GM18520 (cell line): ENCODE measurements around the gene JUNB.
"Not testable (repeated sequence)": the region's sequence is repeated elsewhere in the genome, so short reads cannot be mapped to it uniquely, and the experiment has no call there.

Experiments
- ATAC-seq: cut with Tn5 transposase; IDR thresholded peaks from one replicate; pipeline ENCODE4 v1.9.1; 2021; ENCODE audit not compliant: unreplicated experiment

Gene JUNB

DNA sequence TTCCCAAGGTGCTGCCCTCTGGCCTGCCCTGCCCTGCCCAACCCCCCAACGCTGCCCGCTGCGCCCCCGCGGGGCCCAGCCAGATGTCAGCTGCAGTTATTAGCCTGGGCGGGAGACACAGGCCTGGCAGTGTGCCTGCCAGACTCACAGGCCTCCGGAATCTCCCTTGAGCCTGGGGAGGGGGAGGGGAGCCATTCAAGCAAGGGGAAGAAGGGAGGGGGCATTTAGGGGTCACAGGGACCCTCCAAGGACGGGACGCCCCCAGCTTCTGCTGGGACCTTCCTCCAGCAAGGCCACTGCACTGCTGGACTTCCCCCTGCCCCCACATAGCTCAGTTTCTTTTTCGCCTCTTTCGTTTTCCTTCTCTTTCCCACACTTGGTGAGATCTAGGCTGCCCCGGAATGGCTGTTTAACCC lies 2.6 kb upstream of the JUNB start:
- no peak for ATAC-seq

DNA sequence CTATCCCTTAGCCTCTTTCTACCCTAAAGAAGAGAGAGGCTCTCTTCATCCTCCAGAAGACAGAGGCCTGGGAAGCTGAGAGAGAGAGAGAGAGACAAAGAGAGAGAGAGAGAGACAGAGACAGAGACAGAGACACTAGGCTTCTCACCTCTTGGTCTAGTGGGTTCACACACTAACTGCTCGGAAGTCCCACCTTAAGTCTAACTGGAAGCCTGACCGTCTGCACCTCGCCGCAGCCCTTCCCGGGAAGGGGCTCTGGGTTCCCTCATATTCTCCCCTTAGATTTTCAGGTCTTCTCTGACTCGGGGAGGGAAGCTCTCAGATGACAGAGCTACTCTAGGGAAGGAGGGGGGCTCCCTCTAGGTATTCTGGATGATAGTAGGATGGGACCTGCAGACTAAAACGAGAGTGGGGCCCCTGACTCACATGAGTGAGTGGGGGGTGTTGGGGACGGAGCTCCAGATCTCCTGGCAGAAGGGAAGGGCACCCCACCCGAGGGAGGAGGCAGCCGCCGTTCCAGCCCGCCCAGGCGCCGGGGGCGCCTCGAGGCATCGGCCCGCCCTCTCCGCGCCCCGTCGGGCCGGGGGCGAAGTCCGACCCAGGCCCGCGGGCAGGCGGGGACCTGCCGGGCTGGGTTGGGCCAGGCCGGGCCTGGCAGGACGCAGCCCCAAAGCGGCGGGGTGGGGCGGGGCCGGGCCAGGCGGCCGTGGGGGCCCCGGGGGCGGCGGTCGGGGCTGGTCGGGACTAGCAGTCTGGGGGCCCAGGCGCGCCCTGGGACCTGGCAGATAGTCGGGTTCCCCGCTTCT lies 2.0 kb upstream of the JUNB start:
- ATAC-seq = no peak

DNA sequence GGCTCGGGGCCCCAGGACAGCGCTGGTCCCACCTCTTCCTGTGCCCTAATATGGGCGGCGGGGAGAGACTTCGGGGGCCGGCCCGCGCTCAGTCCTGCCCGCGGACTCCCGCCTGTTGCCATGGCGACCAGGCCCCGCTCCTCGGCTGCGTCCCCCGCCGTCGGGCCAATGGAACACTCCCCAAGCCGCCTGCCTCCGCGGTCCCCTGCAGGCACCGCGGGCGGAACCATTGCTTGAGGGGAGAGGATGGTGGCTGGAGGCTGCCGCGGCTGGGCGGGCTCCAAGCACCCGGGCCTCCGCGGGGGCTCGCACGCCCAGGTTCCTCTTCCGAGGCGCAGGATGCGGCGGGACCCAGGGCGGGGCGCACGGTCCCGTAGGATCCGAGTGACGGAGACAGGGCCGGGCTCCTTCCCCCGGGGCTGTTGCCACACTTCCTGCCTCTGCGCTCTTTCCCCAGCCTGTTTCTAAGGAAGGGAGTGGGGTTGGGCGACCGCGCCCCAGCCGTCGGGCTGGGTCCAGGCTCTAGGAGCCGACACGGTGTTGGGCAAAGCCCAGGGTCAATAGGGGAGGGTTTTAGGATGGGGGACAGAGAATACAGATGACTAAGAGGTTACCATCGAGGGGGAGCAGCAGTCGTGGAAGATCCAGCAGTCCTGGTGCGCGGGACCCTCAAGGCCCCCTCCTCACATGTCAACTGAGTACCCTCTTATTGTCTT lies 1.2 kb upstream of the JUNB start:
- peak; percentile 27 for ATAC-seq

DNA sequence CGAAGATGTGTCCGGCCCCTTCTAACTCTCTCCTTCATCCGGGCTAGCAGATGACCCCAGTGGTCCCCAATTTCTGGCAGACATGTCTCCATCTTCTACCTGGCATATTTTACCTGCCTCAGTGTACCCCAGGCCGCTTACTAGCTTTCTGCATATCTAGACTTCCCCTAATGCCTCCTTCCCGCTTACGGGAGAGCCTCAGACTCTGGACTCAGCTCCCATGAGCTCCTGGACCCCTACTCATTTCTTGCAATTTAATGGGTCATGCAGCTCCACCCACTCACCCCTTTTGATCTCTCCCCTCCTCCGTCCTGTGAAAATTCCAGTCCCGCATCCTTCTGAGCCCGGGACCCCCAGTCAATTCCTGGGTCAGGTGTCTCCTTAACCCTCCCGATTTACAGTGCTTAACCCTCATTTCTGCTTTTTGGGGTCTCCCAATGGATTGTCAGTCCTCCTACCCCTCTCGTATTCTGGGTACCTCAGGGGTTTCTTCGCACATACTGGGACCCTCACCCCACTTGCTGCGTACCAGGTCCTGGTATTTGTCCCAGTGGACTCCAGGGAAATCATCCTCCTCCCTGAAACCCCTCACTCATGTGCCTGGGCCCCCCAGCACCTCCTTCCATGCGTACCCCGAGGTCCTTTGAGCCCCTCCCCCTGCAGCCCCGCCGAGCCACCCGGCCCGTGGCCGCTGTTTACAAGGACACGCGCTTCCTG lies 500 bp upstream of the JUNB start:
- ATAC-seq = no peak

DNA sequence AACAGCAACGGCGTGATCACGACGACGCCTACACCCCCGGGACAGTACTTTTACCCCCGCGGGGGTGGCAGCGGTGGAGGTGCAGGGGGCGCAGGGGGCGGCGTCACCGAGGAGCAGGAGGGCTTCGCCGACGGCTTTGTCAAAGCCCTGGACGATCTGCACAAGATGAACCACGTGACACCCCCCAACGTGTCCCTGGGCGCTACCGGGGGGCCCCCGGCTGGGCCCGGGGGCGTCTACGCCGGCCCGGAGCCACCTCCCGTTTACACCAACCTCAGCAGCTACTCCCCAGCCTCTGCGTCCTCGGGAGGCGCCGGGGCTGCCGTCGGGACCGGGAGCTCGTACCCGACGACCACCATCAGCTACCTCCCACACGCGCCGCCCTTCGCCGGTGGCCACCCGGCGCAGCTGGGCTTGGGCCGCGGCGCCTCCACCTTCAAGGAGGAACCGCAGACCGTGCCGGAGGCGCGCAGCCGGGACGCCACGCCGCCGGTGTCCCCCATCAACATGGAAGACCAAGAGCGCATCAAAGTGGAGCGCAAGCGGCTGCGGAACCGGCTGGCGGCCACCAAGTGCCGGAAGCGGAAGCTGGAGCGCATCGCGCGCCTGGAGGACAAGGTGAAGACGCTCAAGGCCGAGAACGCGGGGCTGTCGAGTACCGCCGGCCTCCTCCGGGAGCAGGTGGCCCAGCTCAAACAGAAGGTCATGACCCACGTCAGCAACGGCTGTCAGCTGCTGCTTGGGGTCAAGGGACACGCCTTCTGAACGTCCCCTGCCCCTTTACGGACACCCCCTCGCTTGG lies 966 bp downstream of the JUNB start:
- no peak for ATAC-seq

DNA sequence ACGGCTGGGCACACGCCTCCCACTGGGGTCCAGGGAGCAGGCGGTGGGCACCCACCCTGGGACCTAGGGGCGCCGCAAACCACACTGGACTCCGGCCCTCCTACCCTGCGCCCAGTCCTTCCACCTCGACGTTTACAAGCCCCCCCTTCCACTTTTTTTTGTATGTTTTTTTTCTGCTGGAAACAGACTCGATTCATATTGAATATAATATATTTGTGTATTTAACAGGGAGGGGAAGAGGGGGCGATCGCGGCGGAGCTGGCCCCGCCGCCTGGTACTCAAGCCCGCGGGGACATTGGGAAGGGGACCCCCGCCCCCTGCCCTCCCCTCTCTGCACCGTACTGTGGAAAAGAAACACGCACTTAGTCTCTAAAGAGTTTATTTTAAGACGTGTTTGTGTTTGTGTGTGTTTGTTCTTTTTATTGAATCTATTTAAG lies 1.6 kb downstream of the JUNB start:
- no peak for ATAC-seq

DNA sequence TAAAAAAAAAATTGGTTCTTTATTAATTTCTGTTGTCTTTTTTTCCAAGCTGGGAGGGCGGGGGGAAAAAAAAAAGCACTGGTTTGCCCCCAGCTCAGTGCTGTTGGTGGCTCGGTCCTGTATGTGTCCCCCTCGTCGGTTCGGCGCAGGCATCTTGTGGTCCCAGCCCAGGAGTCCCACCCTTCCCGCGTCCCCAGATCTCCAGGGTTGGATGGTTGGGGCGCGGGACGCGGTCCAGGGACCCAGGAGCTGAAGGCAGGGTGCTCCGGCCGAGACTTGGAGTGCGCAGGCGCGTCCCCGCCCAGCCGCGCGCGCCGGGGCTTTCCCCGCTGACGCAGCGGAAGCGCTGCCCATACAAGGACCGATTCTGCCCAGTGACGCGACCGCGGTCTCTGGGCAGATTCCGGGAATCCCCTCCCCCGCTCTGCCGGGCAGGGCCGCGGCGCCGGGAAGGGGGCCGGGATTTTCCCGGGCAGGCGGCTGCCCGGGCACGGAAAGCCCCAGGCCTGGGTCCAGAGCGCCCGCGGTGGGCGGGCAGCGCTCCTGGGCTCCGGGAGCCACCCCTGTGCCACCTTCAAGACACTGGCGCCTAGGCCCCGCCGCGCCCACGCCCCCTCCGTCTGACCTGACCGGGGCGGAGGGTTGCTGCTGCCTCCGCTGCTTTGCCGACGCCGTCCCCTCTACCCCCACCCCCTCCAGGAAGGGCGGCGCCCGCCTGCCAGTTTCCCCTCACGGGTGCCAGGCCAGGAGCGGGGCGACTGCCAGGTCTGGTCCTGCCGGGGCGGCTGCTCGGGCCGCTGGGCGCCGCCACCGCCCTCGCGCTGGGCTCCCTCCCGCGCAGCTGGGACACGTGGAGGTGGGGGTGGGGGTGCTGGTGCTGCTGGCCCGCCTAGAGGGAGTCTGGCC lies 2.3 kb downstream of the JUNB start:
- peak; percentile 25 for ATAC-seq

DNA sequence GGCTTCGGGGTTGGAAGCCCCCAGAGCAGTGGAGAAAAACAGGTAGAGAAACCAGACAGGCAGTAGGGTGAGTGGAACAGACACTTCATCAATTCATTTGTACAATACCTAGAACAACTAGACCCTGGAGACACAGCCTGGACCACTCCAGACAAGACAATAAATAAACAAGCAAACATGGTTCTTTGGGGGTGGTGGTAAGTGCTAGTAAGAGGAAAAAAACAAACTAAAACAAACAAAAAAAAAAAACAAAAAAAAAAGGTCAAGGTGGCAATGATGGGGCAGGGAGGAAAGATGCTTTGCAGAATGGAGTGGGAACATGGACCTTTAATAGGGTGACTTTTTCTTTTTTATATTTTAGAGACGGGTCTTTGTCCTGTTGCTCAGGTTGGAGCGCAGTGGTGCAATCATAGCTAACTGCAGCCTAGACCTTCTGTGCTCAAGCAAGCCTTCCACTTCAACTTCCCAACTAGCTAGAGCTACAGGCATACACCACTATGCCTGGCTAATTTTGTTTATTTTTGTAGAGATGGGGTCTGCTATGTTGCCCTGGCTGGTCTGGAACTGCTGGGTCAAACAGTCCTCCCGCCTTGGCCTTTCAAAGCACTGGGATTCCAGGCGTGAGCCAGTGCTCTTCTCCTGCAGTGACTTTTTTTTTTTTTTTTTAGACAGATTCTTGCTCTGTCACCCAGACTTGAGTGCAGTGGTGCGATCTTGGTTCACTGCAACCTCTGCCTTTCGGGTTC lies 3.1 kb downstream of the JUNB start:
- ATAC-seq = no peak

DNA sequence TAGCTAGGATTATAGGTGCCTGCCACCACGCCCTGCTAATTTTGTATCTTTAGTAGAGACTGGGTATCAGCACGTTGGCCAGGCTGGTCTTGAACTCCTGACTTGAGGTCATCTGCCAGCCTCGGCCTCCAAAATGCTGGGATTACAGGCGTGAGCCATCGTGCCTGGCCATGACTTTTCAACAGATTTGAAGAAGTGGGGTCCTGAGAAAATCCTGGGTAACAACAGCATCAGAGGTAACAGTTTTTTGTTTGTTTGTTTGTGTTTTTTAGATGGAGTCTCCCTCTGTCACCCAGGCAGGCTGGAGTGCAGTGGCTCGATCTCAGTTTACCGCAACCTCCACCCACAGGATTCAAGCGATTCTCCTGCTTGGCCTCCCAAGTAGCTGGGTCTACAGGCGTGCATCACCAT lies 3.7 kb downstream of the JUNB start:
- no peak for ATAC-seq

DNA sequence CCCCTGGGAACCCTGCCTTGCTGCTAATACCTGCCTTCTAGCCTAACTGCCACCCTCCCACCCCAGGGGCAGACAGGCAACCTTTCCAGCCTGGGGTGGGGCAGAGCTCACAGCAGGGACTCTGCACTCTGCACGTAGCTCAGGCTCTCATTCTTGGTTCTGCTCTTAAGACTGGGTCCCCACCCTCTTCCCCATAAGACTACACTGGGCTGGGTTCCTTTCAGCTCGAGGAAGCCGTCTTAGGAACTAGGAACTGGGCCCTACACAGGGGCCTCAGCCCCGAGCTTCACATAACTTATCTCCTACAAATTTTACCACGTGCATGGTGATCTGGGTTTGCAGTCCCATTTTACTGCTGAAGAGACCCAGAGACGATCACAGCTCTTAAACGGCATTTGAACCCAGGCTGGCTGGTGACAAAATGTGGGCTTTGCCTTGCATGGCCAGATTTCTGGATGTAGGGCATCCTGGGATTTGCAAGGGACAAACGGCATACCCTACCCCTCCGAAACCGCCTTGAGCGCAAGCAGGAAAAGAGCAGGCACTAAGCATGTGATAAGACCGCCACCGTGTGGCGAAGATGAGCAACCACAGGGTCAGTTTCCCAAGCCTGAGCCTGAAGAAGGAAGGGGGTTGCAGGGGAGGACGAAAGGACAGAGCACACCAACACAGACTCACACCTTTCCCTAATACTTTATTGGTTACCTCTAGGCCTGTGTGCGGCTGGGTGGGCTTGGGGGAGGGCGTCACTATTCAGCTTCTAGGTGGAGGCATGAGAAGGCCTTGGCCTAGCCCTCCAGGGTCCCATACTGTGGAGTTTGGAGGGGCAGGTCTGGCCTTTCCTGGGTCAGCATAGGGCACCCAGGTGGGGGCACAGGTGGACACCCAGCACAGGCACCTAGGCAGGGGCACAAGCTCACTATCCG lies 5.1 kb downstream of the JUNB start:
- ATAC-seq = no peak

DNA sequence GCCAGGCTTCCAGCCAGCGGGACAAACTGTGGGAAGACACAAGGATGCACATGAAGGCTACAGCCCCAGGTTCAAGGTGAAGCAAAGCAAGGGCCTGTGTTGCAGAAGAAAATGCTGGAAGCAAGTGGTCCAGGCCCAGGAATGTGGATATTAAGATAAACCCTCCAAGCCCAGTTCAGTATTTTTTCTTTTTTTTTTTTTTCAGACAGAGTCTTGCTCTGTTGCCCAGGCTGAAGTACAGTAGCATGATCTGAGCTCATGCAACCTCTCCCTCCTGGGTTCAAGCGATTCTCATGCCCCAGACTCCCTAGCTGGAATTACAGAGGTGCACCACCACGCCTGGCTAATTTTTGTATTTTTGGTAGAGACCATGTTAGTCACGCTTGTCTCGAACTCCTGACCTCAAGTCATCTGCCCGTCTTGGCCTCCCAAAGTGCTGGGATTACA lies 5.9 kb downstream of the JUNB start:
- ATAC-seq = no peak

DNA sequence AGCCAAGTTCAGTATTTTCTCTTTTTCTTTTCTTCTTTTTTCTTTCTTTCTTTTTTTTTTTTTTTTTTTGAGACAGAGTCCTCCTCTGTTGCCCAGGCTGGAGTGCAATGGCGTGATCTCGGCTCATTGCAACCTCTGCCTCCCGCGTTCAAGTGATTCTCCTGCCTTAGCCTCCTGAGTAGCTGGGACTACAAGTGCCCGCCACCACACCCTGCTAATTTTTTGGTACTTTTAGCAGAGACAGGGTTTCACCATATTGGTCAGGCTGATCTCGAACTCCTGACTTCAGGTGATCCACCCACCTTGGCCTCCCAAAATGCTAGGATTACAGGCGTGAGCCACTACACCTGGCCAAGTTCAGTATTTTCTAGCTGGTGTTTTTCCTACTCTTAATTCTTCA lies 6.3 kb downstream of the JUNB start:
- ATAC-seq = not testable (repeated sequence)

DNA sequence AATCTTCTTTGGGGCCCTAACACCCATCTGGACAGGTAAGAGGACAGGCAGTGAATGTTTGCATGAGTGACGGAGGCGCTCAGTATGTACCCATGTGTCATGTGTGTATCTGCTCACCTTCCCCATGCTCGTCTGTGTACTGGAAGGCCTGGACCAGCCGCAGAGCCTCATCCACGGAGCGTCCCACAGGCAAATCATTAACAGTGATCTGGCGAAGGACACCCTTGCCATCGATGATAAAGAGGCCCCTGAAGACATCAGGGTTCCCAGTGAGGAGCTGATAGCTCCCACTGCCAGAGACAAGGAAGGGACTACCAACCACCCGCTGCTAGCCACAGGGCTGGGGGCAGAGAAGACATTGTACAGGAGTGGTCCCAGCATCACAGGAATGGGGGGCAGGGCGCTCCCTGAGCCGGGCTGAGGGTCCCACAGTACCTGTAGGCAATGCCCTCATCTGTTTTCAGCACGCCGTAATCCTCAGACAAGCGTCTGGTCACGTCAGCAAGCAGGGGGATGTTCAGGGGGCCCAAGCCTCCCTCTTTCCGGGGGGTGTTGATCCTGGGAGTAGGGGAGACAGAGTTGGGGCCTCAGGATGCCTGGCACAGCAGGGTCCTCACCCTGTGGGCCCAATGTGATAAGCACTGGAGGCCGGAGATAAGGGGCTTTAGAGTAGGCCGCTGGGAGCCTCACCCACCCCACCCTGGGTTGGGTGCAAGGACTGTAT lies 8.6 kb downstream of the JUNB start:
- no peak for ATAC-seq

DNA sequence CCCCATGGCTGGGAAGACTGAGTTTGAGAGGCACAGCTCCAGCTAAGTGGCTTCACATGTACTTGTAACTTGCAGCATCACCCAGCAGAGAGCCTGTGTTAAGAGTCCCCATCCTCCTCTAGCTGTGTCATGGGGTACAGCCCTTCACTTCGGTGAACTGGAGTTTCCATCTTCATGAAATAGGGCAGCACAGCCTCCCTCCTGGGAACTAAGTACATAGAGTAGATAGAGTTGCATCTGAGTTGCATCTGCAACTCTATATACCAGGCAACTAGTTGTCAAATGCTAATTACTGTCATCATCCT lies 9.1 kb downstream of the JUNB start:
- no peak for ATAC-seq

DNA sequence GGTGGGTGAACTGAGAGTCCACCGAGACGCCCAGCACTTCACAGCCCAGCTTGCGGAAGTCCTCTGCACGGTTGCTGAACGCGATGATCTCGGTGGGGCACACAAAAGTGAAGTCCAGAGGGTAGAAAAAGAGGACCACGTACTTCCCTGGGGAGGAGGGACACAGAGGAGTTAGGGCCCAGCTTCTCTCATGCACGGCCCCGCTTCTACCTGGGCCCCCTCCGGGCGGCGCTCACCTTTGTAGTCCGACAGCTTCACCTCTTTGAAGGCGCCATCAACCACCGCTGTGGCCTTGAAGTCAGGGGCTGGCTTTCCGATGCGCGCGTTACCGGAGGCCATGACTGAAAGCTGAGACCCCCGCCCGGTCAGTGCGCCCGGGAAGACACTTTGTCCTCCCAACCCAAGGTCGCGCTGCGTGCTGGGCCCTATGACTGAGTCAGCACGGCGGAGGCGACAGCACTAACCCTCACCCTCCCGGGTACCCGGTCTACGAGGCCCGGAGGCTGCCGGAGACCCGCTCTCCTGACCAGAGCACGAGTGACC lies 9.7 kb downstream of the JUNB start:
- no peak for ATAC-seq

DNA sequence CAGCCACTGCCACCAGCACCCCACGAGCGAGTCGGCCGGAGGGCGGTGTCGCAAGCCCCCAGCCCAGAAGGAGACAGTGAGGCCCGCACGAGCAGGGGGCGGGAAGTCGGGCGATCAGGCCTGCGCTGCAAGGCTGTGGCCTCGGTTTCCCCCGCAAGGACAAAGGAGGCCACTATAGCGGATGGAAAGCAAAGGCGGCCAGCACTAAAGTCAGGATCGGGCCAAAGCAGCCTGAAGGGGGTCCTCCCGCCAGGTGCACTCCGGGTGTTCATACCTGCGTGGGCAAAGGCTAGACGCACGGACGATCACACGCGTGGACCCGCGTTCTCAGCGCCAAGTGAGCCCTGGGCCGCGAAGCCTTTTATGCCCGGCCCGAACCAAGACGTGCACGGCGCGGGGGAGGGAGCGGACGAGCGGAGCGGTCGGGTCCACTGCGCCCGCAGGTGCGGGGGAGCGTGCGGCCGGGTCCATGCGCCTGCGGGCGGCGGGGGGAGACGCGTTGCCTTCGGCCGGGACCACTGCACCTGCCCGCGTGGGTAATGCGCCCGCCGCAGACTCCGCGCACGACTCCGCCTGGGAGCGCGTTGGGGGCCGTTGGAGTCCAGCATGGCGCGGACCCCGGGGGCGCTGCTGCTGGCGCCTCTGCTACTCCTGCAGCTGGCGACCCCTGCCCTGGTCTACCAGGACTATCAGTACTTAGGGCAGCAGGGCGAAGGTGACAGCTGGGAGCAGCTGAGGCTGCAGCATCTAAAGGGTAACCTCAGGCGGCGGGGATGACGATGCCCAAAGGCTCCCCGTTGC lies 10.4 kb downstream of the JUNB start, which contains the start of the genes PRDX2 and THSD8:
Gene PRDX2, minus strand, starts transcription at position 335 of the 801 bp plus-strand sequence. CDS start 539 bp downstream, outside the sequence.
Gene THSD8, plus strand, starts transcription at position 604 of the 801 bp plus-strand sequence. Its CDS starts 3 bp downstream, at position 607.
- no peak for ATAC-seq
